GM21723 (cell line): ENCODE results near the gene TYW1B.
"Not testable (repeated sequence)": the region's sequence is repeated elsewhere in the genome, so short reads cannot be mapped to it uniquely, and the experiment has no call there.

ENCODE experiments used
- ATAC-seq: cut with Tn5 transposase; IDR thresholded peaks from one replicate; pipeline ENCODE4 v1.9.1; 2021; ENCODE audit warnings: mild to moderate bottlenecking, moderate library complexity; ENCODE audit not compliant: unreplicated experiment

TYW1B gene

DNA sequence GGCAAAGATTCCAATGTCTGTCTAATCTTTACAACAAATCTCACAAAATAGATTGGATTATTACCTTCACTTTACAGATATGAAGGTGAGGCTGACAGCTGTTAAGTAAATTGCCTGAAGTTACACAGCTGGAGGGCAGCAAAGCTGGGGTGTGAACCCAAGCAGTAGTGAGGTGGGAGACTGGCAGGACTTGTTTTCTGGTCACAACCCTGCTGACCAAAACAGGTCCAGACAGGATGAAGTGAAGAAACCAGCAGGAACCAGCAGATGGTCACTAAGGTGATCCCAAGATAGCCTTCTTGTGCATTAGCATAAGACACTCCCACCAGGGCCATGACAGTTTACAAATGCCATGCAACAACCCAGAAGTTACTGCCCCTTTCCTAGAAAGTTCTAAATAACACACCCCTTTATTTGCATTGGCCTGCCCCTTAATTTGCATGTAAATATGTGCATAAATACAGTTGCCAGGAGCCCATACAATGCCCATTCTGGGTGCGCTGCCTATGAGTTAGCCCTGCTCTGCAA is 195.2 kb downstream of the TYW1B start:
- ATAC-seq, result not testable (repeated sequence)

DNA sequence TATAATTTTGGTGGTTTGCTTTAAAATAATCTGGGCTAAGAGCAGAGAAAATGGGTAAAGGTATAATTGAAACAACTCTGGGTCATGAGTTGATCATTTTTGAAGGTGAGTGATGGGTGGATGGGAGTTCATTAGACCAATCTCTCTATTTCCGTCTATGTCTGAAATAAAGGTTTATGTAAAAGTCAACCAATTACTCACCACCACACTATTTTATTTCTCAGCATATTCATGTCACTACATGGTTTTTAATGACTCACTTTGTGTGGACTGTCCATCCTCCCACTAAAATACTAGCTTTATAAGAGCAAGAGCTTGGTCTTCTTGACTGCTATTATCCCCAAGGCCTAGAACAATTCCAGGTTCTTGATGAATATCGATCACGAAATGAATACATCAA is 199.6 kb downstream of the TYW1B start:
- ATAC-seq, result not testable (repeated sequence)

DNA sequence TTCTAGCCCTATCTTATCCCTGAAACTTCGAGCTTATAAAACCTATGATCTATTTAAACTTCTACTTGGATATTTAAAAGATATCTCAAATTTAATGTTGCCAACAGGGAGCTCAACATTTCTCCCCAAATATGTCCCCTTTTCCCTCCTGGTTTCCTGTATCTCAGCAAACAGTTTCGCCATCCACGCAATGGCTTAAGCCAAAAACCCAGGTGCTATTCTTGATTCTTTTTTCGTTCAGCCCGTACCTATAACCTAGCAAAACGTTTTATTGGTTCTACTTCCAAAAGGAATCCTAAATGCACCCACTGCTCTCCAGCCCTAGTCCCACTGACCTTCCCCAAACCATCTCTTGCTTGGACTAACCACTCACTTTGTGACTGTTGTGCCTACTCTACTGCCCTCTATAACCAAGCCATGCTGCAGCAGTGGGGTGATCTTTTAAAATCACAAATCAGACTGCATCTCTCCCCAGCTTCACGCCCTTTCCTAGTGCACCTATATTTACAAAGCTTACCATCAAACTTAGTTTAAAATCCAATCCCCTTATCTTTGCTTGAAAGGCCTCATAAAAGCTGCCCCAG is 201.5 kb downstream of the TYW1B start:
- ATAC-seq, result peak; percentile 28

DNA sequence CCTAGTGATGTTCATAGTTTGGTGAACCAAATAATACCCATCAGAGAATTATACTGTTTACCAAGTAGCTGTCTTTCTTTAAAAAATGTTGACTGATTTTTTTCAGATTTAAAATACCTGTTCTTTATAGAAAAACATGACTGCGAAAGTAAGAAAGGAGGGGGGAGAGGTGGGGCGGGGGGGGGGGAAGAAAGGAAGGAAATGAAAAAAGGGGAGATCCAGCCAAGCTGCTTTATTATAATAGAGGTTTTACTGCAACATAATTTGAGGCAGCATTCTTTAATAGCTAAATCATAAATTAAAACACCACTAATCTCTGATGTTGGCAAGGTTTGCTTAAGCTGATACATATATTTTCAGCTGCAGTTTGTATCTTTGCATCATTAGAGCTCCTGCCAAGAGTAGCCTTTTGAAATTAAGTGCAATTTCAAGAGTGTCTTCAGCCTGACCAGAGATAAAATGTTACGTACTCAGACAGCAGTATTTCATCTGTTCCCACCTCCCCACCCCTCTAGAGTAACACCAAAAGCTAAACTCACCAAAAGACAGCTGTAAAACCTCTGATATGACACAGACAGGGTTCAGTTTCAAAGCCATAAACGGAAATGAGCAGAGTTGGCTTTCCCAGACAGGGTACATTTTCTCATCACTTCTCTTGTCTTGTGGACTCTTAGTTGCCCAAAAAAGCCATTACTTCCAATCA is 202.1 kb downstream of the TYW1B start:
- ATAC-seq, result peak; percentile 84

DNA sequence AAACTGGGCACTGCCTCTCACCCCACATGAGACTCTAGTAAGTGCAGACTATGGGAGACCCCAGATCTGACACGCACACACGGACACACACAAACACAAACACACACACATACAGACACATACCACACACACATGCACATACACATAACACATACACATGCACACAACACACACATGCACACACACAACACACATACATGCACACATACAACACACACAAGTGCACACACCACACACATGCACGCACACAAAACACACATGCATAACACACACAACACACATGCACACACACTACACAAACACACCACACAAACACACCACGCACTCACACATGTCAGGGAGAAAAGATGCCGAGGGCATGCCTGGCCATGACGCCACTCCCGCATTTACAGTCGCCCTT is 205.5 kb downstream of the TYW1B start:
- ATAC-seq, result no peak

DNA sequence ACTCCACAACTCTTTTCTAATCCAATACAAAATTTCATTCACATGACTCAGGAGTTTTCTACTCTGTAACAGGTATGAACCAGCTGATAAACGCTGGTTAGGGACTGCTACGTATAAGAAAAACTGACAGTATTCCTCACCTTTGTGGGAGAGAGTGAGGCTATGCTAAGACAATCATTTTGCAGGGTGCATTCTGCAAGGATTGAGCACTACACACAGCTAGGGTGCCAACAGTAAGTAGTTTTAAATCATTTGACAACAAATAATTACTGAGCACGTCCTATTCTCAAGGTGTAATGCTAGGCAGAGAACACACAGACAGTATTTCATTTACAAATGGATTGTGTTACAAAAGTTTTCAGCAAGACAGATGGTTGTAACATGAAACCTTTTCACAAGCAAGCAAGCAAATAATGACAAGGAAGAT is 206.2 kb downstream of the TYW1B start:
- not testable (repeated sequence) for ATAC-seq

DNA sequence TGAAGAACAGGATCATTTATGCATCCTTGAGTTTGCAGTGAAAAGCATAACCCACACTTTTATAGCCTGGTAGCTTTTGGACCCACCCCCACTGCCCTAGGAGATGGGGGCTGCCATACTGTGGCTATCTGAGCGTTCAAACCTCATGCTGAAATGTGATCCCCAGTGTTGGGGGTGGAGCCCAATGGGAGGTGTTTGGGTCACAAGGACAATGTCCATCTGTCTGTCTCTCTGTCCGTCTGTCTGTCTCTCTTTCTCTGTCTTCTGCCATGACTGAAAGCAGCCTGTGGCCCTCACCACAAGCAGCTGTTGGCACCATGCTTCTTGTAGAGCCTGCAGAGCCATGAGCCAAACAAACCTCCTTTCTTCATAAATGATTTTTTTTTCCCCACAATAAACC is 207.1 kb downstream of the TYW1B start:
- not testable (repeated sequence) for ATAC-seq

DNA sequence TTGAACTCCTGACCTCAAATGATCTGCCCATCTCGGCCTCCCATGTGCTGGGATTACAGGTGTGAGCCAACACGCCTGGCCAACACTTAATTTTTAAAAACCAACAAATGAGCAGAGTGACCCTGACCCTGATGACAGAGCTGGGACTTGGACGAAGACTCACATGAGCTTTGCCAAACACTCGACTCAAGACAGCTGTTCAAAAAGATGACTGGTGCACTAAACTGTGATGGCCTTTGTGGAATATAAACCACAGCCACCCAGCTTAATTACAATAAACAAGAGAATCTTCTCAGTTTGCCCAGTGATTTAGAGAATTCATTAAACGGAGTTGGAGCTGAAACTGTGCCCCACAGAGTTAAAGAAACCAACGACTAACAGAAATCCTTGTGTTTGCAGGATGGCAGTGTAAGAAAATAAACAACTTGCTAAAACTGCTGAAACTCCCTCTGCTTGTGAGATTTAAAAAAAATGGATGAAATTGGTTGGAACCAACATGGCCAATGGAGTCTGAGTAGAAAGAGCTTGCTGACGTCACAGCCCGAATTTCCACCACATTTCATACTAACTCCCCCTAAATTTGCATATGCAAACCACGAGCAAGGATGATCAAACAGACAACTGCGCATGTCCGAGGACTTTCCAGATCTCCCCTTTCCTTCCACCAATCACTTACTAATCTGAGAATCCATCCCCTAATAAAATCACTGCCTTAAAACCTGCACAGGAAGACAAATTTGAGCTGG is 209.4 kb downstream of the TYW1B start:
- ATAC-seq, result not testable (repeated sequence)

DNA sequence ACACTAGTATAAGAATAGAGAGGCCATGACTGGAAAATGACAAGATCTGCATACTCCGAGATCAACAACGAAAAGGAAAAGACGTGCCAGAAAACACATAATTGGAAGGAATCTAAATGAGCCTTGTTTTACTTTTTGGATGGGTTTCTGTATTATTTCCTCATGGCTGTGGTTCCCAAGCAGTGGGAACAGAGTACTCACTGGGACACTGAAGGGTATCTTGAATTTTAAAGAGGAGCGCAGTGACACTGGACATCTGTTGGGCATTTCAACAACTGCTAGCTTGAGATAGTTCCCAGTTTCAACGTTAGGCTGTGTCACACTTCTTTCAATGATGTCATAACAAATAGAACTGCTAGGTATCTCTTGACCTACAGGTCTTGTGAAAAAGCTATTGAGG is 218.2 kb downstream of the TYW1B start:
- ATAC-seq, result not testable (repeated sequence)

DNA sequence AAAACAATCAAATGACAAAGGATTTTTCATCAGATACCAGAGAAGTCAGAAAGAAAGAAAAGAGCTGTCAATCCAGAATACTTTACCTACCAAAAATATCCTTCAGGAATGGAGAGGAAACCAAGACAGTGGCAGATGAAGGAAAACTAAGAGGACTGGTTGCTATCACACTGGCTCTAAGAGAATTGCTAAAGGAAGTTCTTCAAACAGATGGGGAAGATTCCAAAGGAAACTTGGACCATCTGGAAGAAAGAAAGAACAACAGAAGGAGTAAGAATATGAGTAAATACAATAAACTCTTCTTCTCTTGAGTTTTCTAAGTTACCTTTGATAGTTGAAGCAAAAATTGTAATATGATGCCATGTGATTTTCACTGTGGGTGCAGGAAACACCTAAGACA is 220.0 kb downstream of the TYW1B start:
- ATAC-seq, result not testable (repeated sequence)

DNA sequence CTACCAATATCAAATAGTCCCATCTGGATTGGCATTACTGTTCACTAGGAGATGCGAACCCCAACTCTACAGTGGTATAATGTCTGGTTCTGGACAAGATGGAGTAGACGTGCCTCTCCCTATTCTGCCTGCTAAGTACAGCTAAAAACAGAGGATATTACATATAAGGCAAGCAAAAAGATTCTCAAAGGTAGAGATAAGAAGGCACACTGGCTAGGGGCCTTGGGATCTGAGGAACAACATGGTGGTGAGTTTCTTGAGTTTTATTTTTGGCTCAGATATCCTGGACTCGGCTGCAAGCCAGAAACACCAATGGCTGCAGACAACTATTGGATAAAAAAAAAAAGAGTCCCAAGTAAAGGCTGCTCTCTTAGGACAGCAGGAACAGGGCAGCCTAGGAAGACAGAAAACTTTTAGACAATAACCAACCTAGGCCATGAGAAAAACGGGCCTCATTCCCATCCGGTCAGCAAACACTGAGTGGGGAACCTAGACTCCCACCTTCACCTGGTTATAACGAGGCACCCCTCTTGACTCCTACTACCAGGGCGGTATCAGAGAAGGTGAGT is 222.1 kb downstream of the TYW1B start:
- ATAC-seq, result not testable (repeated sequence)

DNA sequence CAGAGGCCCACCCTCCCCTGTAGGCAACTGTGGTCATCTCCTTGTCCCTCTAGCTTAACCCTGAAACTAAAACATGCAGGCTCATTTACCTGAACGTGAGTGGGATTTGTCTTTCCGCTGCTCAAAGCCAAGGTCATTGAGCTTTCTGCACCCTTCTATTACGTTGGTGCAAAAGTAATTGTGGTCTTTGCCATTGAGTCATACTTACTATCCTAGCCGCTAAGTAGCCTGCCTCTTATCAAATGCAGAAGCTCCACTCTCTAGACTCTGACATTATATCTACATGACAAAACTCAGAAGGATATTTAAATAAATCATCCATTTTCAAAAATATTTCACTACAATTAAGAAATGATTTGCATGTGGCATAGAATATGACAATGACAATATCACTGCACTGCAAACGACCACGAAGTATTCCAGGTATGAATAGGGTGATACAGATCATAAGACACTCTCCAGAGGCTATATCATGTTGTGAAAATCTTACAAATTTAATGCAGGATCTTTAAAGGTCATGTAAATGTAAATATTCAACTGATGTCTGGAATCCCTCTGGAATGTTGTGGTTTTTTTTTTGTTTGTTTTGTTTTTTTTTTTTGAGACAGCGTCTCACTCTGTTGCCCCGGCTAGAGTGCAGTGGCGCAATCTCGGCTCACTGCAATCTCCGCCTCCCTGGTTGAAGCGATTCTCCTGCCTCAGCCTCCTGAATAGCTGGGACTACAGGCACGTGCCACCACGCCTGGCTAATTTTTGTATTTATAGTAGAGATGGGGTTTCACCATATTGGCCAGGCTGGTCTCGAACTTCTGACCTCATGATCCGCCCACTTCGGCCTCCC is 223.0 kb downstream of the TYW1B start:
- ATAC-seq, result not testable (repeated sequence)

DNA sequence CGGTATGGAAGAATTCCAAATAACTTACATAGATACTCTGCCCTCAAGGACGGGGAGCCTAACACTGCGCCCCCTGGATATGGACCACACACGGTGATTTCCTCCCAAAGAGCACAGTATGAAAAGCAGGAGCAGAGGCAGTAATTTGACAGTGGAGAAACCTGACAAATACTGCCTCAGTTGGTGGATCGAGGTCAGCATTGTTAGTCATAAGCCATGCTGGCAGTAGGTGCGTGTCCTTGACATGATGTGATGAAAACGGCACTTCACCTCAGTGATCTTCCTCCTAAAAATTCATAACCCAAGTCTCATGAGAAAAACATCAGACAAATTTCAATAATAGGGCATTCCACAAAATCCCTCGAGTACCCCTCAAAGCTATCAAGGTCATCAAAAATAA is 224.5 kb downstream of the TYW1B start:
- ATAC-seq, result not testable (repeated sequence)

DNA sequence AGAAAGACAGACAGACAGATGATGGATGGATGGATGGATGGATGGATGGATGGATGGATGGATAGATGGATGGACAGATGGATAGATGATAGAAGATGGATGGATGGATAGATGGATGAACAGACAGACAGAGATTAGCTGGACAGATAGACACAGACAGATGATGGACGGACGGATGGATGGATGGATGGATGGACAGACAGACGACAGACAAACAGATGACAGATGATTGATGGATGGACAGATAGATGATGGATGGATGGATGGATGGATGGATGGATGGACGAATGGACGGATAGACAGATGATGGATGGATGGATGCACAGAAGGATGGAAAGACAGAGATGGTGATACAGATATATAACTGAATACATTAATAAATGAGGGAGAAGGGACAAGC is 224.9 kb downstream of the TYW1B start:
- no peak for ATAC-seq

DNA sequence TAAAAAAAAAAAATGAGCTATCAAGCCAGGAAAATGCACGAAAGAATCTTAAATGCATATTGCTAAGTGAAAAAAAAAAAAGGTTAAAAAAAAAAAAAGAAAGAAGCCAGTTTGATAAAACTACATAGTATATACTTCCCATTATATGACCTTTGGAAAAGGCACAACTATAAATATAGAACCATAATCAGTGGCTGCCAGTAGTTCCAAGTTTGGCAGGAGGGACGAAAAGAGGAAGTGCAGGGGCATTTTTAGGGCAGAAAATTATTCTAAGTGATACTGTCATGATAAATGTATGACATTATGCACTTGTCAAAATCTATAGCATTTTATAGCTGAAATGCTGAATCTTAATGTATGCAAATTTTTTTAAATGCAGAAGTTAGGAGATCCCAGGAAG is 226.3 kb downstream of the TYW1B start:
- ATAC-seq, result not testable (repeated sequence)

DNA sequence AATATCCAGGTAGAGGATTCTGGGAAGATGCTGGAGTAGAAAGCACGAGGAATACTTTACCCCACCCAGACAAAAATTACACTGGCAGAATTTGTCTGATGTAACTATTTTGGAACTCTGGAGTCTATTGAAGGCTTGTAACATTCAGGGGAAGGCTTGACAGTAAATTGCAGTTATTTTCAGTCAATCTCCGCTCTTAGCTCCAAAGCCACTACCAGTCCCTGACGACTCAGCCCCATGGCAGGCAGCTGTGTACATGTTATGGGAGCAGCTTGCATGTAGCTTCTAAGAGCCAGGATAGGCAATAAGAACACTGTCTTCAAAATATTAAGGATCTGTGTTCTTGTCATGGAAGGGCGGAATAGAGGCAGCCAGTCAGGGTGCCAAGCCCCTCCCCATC is 238.0 kb downstream of the TYW1B start:
- ATAC-seq, result not testable (repeated sequence)

DNA sequence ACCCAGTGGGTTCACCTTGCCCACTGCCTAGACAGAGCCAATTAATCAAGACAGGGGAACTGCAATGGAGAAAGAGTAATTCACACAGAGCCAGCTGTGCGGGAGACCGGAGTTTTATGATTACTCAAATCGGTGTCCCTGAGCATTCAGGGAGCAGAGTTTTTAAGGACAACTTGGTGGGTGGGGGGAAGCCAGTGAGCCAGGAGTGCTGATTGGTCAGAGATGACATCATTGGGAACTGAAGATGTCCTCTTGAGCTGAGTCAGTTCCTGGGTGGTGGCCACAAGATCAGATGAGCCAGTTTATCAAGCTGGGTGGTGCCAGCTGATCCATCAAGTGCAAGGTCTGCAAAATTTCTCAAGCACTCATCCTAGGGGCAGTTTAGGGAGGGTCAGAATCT is 240.7 kb downstream of the TYW1B start:
- not testable (repeated sequence) for ATAC-seq

DNA sequence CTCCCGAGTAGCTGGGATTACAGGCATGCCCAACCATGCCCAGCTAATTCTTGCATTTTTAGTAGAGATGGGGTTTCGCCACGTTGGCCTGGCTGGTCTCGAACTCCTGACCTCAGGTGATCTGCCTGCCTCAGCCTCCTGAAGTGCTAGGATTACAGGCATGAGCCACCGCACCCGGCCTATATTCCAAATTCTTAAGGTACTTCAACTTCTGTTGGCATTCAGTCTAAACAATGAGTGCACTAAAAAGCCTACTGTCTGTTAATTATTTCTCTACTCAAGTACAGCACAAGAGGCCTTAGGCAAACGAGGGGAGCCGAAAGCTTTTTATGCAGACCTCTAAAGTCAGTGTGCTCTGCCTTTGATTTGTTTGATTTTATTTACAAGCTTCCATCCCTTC is 243.4 kb downstream of the TYW1B start:
- not testable (repeated sequence) for ATAC-seq

DNA sequence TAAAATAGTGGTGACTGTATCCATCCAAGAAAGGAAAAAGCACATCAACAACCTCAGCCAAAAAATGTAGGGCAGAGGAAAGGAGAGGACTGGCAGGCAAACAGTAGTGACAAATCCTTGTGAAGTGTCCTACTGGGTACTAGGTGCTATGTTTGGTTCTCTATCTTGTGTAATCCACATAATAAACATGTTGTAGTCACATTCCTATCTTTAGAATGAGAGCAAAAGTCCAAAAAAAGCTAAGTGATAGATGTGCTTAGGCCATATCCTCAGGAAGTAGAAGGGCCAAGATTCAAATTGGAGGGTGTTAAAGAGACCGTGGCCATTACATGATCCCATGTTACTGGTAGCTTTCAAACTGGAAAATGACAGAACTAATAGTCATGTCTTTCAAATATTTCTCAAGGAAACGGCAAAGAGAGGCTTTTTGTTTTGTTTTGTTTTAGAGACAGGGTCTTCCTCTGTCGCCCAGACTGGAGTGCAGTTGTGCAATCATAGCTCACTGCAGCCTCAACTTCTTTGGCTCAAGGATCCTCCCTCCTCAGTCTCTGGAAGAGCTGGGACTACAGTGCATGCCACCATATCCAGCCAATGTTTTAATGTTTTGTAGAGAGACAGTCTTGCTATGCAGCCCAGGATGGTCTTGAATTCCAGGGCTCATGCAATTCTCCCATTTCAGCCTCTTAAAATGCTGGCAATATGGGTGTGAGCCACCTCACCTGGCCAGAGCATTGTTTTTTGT is 244.2 kb downstream of the TYW1B start:
- not testable (repeated sequence) for ATAC-seq
